ENCODE data around the gene SLC17A5. TPM values are rescaled to one million over a fixed set of nuclear protein-coding genes. Genes with fewer than 3 reads are reported as not detected.

Gene SLC17A5
- total RNA-seq, 4 donors from 2014 or later = 96.3 to 184 (median 159) TPM

- H3K27ac ChIP-seq = peak overlapping the region; percentile 92 to 98 (median 98)
- H3K4me1 ChIP-seq = peaks cover 29 to 44% of the 10 kb centered on the region in 2 donors
- no peaks in the 10 kb centered on the region for H3K36me3 ChIP-seq
- H3K9me3 ChIP-seq = no peaks in the 10 kb centered on the region
- TF ChIP-seq CTCF (IDR thresholded peaks at IDR 0.05) (peak in 5 of 6 experiments; percentile 16 to 47 (median 36)), POLR2A (IDR thresholded peaks at IDR 0.05) (peak in 1 of 2 donors; percentile 71)
- H3K4me3 ChIP-seq (replicated peaks in 1 of 3) = peak overlapping the region; percentile 98 to 99 (median 98)
- H3K27me3 ChIP-seq = no peaks in the 10 kb centered on the region
- DNase-seq = peak; percentile 72 to 75
- intact Hi-C loops (cut with DNase I) = loop anchor here (5.0 kb wide), 1 partner anchor 136 kb away; no protein-coding TSS in a partner anchor
- 3% methylated on average over 17 to 28 of the region's 32 CpGs for WGBS, 2 donors
Measured at GRCh38 chr6:73652637-73653570, 888 bp downstream of the SLC17A5 start.

DNA sequence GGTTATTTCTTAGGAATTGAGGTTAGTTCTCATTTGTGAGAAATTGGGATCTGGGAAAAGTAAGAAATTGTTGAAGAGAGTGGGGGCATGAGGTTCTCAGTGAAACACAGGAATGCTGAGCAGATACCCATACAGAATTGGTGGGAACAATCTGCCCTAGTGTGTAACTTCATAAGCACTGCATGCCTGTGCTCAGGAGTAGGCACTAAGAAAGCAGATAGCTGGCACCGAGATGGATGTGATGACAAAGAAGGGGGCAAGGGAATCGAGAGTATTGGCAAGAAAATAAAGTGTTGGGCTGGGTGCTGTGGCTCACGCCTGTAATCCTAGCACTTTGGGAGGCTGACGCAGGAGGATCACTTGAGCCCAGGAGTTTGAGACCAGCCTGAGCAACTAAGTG lies 4.0 kb downstream of the SLC17A5 start:
- peak overlapping the region; percentile 73 to 82 (median 79) for H3K27ac ChIP-seq
- WGBS, 2 donors = 42 to 53% methylated on average over 4 of the region's 4 CpGs
- intact Hi-C loops (cut with DNase I) = loop anchor here (5.0 kb wide), 1 partner anchor 132 kb away; no protein-coding TSS in a partner anchor
- peak; percentile 65 to 71 for DNase-seq
- H3K36me3 ChIP-seq = no peaks in the 10 kb centered on the region
- H3K4me3 ChIP-seq (replicated peaks in 1 of 3) = no peak overlapping the region
- no peaks in the 10 kb centered on the region for H3K27me3 ChIP-seq
- peaks cover 31 to 55% of the 10 kb centered on the region in 2 donors for H3K4me1 ChIP-seq
- TF ChIP-seq POLR2A (IDR thresholded peaks at IDR 0.05) (peak in 1 of 2 donors; percentile 52), CTCF (IDR thresholded peaks at IDR 0.05) (peak in 1 of 6 experiments; percentile 7)
- H3K9me3 ChIP-seq = no peaks in the 10 kb centered on the region

DNA sequence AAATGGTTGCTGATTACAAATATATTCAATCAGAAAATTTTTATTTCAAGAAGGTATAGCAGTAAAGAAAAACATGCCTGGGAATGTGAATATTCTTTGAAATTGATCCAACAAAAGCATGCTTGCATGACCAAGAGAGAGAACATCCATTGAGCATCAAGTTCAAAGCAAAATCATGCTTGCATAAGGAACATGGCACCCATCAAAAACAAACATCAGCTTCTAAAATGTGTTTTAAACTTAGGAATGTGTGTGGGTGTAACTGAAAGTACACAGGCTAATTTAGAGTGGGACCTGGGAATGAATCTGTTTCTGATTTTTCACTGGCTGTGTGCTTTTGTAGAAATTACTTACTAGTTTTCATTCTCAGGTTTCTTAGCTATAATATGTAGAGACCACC lies 5.6 kb downstream of the SLC17A5 start:
- Histone ChIP-seq H3K4me1 (peaks cover 31 to 52% of the 10 kb centered on the region in 2 donors), H3K27ac (peak overlapping the region; percentile 73 to 82 (median 79)), H3K9me3 (no peaks in the 10 kb centered on the region), H3K36me3 (no peaks in the 10 kb centered on the region), H3K27me3 (no peaks in the 10 kb centered on the region), H3K4me3 (replicated peaks in 1 of 3) (no peak overlapping the region)
- no peak for TF ChIP-seq CTCF (IDR thresholded peaks at IDR 0.05)
- TF ChIP-seq POLR2A (IDR thresholded peaks at IDR 0.05) = no peak
- intact Hi-C loops (cut with DNase I) = no loop called here
- no peak for DNase-seq

- no peak for TF ChIP-seq CTCF (IDR thresholded peaks at IDR 0.05)
- TF ChIP-seq POLR2A (IDR thresholded peaks at IDR 0.05) = no peak
- H3K4me1 ChIP-seq = peaks cover 42 to 45% of the 10 kb centered on the region in 2 donors
- no peaks in the 10 kb centered on the region for H3K27me3 ChIP-seq
- intact Hi-C loops (cut with DNase I) = no loop called here
- H3K27ac ChIP-seq = peak overlapping the region; percentile 2 to 72 (median 52)
- 49 to 68% methylated on average over 10 of the region's 10 CpGs for WGBS, 2 donors
- H3K4me3 ChIP-seq (replicated peaks in 1 of 3) = peak overlapping the region in 1 of 3 donors; percentile 12
- no peaks in the 10 kb centered on the region for H3K9me3 ChIP-seq
- no peak for DNase-seq
- H3K36me3 ChIP-seq = peaks cover 0 to 5% of the 10 kb centered on the region in 2 donors
Measured at GRCh38 chr6:73644941-73645591, 8.7 kb downstream of the SLC17A5 start.
